Measurements from ENCODE around the gene ITGA2. TPM values are rescaled to one million over a fixed set of nuclear protein-coding genes. Genes with fewer than 3 reads are reported as not detected.
A peak's percentile ranks its signal among the peaks of the same experiment; 100 is the strongest.

The ITGA2 gene
- total and polyA plus RNA-seq, 2 experiments from 2014 or later = 10.4 to 21.5 TPM

DNA sequence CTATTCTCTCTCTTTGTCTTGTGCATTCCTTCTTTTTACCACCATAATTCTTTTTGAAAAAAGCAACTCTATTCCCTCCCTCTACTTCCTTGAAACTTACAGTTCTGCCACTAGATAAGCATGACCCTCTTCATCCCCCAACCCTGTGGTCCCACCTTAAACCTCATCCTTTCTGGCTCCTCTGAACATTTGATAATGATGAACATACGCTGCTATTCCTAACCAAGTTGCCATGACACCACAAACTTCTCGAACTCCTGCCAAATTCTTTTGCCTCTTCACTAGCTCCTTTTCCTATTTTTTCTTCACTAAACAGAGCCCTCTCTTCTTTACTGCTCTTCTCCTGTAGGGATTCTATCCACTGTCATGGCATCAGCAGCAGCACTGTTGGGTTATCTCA is 63.3 kb downstream of the ITGA2 start:
- Histone ChIP-seq H3K27me3 (replicated peaks; ENCODE audit: insufficient read depth) (no peaks in the 10 kb centered on the region), H3K9me3 (ENCODE audit: low read depth) (no peaks in the 10 kb centered on the region), H4K20me1 (ENCODE audit: insufficient read depth) (no peaks in the 10 kb centered on the region), H3K9me2 (ENCODE audit: insufficient read depth) (no peaks in the 10 kb centered on the region), H2AFZ (no peak overlapping the region; the same call in 1 of the 2 replicates), H3K27ac (no peak overlapping the region), H3K4me3 (no peak overlapping the region), H3K36me3 (ENCODE audit: low read depth) (peaks cover 40% of the 10 kb centered on the region), H3F3A (ENCODE audit: insufficient read depth) (peaks cover 25% of the 10 kb centered on the region), H3K4me2 (ENCODE audit: unreplicated experiment) (no peak overlapping the region), H3K79me2 (ENCODE audit: insufficient read depth) (0 out of 2 replicates have a peak, but pooled peaks cover 4% of the 10 kb centered on the region), H3K4me1 (ENCODE audit: insufficient read depth) (no peaks in the 10 kb centered on the region), H3K9ac (no peak overlapping the region)
- WGBS, 2 experiments (ENCODE audit: low coverage in 1 of 2, low lambda C conversion rate in 2 of 2, missing lambda C conversion rate in 2 of 2) = 40 to 48% methylated on average over 2 of the region's 2 CpGs
- TF ChIP-seq EZH2 (IDR thresholded peaks at IDR 0.05; ENCODE audit: insufficient read depth, poor library complexity, severe bottlenecking) (no peak), EZH2phosphoT487 (IDR thresholded peaks at IDR 0.05; ENCODE audit: insufficient read depth, low read depth) (no peak)
- in situ Hi-C loops (cut with MboI) = no loop called here
- no peak for DNase-seq

DNA sequence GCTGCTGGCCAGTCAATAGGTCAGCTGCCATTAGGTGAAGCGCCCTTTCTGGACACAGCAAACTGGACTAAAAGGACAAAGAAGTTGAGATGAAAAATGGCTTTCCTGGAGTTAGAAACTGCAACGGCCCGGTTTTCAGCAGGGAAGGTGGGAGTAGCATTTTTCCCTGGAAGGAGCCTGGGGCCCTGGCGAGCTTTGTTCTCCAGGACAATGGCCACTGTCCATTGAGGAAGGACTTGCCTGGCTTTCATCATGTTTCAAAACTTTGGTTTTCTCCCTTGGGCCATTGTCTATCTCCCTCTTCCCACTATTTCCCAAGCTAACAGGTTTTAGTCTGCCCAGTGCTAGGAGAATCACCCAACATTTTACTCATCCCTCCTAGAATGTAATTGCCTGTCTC is 64.2 kb downstream of the ITGA2 start:
- H4K20me1 ChIP-seq (ENCODE audit: insufficient read depth) = no peaks in the 10 kb centered on the region
- H3K27ac ChIP-seq = no peak overlapping the region
- no peaks in the 10 kb centered on the region for H3K27me3 ChIP-seq (replicated peaks; ENCODE audit: insufficient read depth)
- H3K4me2 ChIP-seq (ENCODE audit: unreplicated experiment) = no peak overlapping the region
- 88 to 91% methylated on average over 4 of the region's 4 CpGs for WGBS, 2 experiments (ENCODE audit: low coverage in 1 of 2, low lambda C conversion rate in 2 of 2, missing lambda C conversion rate in 2 of 2)
- no peak overlapping the region for H3K4me3 ChIP-seq
- H3K79me2 ChIP-seq (ENCODE audit: insufficient read depth) = no peaks in the 10 kb centered on the region
- H3K9me2 ChIP-seq (ENCODE audit: insufficient read depth) = no peaks in the 10 kb centered on the region
- in situ Hi-C loops (cut with MboI) = no loop called here
- H3K9me3 ChIP-seq (ENCODE audit: low read depth) = no peaks in the 10 kb centered on the region
- peaks cover 23% of the 10 kb centered on the region for H3F3A ChIP-seq (ENCODE audit: insufficient read depth)
- no peaks in the 10 kb centered on the region for H3K4me1 ChIP-seq (ENCODE audit: insufficient read depth)
- H3K36me3 ChIP-seq (ENCODE audit: low read depth) = peaks cover 49% of the 10 kb centered on the region
- no peak overlapping the region for H3K9ac ChIP-seq
- no peak overlapping the region for H2AFZ ChIP-seq
- TF ChIP-seq EZH2 (IDR thresholded peaks at IDR 0.05; ENCODE audit: insufficient read depth, poor library complexity, severe bottlenecking) = no peak
- TF ChIP-seq EZH2phosphoT487 (IDR thresholded peaks at IDR 0.05; ENCODE audit: insufficient read depth, low read depth) = no peak
- no peak for DNase-seq

DNA sequence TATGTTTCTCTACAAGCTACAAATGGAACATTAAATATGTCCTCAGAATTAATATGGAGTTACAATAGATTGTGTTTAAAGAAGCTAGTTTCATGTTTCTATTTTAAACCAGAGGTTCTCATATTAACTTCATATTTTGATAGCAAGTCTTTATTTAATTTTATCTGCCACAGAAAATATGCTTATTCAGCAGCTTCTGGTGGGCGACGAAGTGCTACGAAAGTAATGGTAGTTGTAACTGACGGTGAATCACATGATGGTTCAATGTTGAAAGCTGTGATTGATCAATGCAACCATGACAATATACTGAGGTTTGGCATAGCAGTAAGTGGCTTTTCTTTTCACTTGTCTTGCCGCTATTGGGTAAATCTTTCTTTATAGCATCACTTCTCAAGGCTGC is 66.2 kb downstream of the ITGA2 start:
- Histone ChIP-seq H3K27me3 (replicated peaks; ENCODE audit: insufficient read depth) (no peaks in the 10 kb centered on the region), H3K27ac (no peak overlapping the region), H3K9me2 (ENCODE audit: insufficient read depth) (no peaks in the 10 kb centered on the region), H3K9ac (no peak overlapping the region), H3K9me3 (ENCODE audit: low read depth) (no peaks in the 10 kb centered on the region), H4K20me1 (ENCODE audit: insufficient read depth) (no peaks in the 10 kb centered on the region), H3F3A (ENCODE audit: insufficient read depth) (peaks cover 19% of the 10 kb centered on the region), H3K4me3 (no peak overlapping the region), H3K79me2 (ENCODE audit: insufficient read depth) (no peaks in the 10 kb centered on the region), H3K4me1 (ENCODE audit: insufficient read depth) (no peaks in the 10 kb centered on the region), H3K4me2 (ENCODE audit: unreplicated experiment) (no peak overlapping the region), H2AFZ (no peak overlapping the region), H3K36me3 (ENCODE audit: low read depth) (peaks cover 62% of the 10 kb centered on the region)
- in situ Hi-C loops (cut with MboI) = no loop called here
- DNase-seq = no peak
- WGBS, 2 experiments (ENCODE audit: low coverage in 1 of 2, low lambda C conversion rate in 2 of 2, missing lambda C conversion rate in 2 of 2) = 78 to 79% methylated on average over 5 of the region's 5 CpGs
- TF ChIP-seq EZH2phosphoT487 (IDR thresholded peaks at IDR 0.05; ENCODE audit: insufficient read depth, low read depth) (no peak), EZH2 (IDR thresholded peaks at IDR 0.05; ENCODE audit: insufficient read depth, poor library complexity, severe bottlenecking) (no peak)

DNA sequence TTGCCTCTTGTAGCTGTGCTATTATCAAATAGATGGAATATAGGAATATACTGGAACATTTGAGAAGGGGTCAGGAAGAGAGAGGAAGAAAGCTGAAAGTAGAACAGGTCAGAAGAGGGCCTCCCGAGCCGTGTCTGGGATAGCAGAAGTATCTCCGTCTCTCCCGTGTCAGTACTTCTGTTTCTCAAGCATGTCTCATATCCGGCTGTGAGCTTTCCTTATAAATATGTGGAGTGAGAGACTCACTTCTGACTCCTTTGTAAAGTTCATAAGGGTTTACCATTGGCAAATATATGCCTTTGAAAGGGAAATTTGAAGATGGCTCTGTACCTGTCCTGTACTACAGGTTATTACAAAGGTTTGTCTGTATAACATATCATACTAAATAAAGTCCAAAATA is 70.1 kb downstream of the ITGA2 start:
- no peaks in the 10 kb centered on the region for H4K20me1 ChIP-seq (ENCODE audit: insufficient read depth)
- H3K9ac ChIP-seq = no peak overlapping the region
- no peak for DNase-seq
- H2AFZ ChIP-seq = no peak overlapping the region
- 97 to 98% methylated on average over 5 of the region's 5 CpGs for WGBS, 2 experiments (ENCODE audit: low coverage in 1 of 2, low lambda C conversion rate in 2 of 2, missing lambda C conversion rate in 2 of 2)
- no peaks in the 10 kb centered on the region for H3K27me3 ChIP-seq (replicated peaks; ENCODE audit: insufficient read depth)
- H3K79me2 ChIP-seq (ENCODE audit: insufficient read depth) = no peaks in the 10 kb centered on the region
- in situ Hi-C loops (cut with MboI) = no loop called here
- H3K4me2 ChIP-seq (ENCODE audit: unreplicated experiment) = no peak overlapping the region
- no peaks in the 10 kb centered on the region for H3K9me3 ChIP-seq (ENCODE audit: low read depth)
- H3K4me3 ChIP-seq = no peak overlapping the region
- TF ChIP-seq EZH2 (IDR thresholded peaks at IDR 0.05; ENCODE audit: insufficient read depth, poor library complexity, severe bottlenecking) (no peak), EZH2phosphoT487 (IDR thresholded peaks at IDR 0.05; ENCODE audit: insufficient read depth, low read depth) (no peak)
- no peaks in the 10 kb centered on the region for H3K9me2 ChIP-seq (ENCODE audit: insufficient read depth)
- H3K36me3 ChIP-seq (ENCODE audit: low read depth) = peaks cover 40% of the 10 kb centered on the region
- H3K4me1 ChIP-seq (ENCODE audit: insufficient read depth) = peaks cover 20% of the 10 kb centered on the region
- no peak overlapping the region for H3K27ac ChIP-seq
- peaks cover 50% of the 10 kb centered on the region for H3F3A ChIP-seq (ENCODE audit: insufficient read depth)

DNA sequence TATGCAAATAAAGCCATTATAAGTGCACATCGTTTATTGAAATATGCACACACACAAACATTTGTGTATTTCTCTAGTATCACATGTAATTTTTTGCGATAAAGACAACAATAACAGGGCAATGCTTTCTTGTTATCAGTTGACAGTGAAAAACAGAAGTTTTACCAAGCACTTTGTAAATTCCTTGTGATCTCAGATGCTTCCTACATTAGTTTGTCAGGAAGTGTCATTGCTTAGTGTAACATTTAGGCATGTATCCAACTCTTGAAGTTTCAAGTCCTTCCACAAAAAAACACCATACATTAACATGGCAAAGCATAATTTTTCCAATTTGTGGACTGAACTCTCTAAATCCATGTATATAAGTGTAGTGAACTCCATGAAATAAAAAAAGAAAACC is 74.0 kb downstream of the ITGA2 start:
- Histone ChIP-seq H3K27ac (peak overlapping the region; percentile 22), H3K27me3 (replicated peaks; ENCODE audit: insufficient read depth) (no peaks in the 10 kb centered on the region), H3K9ac (no peak overlapping the region), H3K79me2 (ENCODE audit: insufficient read depth) (no peaks in the 10 kb centered on the region), H3K9me2 (ENCODE audit: insufficient read depth) (no peaks in the 10 kb centered on the region), H3K4me1 (ENCODE audit: insufficient read depth) (peaks cover 30% of the 10 kb centered on the region), H4K20me1 (ENCODE audit: insufficient read depth) (no peaks in the 10 kb centered on the region), H3K36me3 (ENCODE audit: low read depth) (peaks cover 37% of the 10 kb centered on the region), H3K4me3 (no peak overlapping the region), H2AFZ (no peak overlapping the region), H3K9me3 (ENCODE audit: low read depth) (no peaks in the 10 kb centered on the region), H3K4me2 (ENCODE audit: unreplicated experiment) (peak overlapping the region; percentile 55), H3F3A (ENCODE audit: insufficient read depth) (peaks cover 66% of the 10 kb centered on the region)
- DNase-seq = peak; percentile 68
- 81 to 82% methylated on average over 2 of the region's 2 CpGs for WGBS, 2 experiments (ENCODE audit: low coverage in 1 of 2, low lambda C conversion rate in 2 of 2, missing lambda C conversion rate in 2 of 2)
- no peak for TF ChIP-seq EZH2 (IDR thresholded peaks at IDR 0.05; ENCODE audit: insufficient read depth, poor library complexity, severe bottlenecking)
- no peak for TF ChIP-seq EZH2phosphoT487 (IDR thresholded peaks at IDR 0.05; ENCODE audit: insufficient read depth, low read depth)
- in situ Hi-C loops (cut with MboI) = no loop called here

Data from GM23248 (cell line).